CD14-positive monocyte (primary cell): ENCODE measurements around the gene ROGDI. TPM values are rescaled to one million over a fixed set of nuclear protein-coding genes. Genes with fewer than 3 reads are reported as not detected.

Experiments used
- DNase-seq, 3 donors: peaks; one replicate each; pipeline ENCODE4 v3.0.0-alpha.2; 2011 to 2022
- H2AFZ ChIP-seq: 2 replicates; pipeline ENCODE4 v1.6.0; 2012; ENCODE audit warnings: mild to moderate bottlenecking, low read depth, low read length, inconsistent platforms; ENCODE audit not compliant: insufficient read depth, poor library complexity, severe bottlenecking
- H3K27ac ChIP-seq, 2 donors: 1 replicate in 1 of 2; 2 replicates in 1 of 2; pipeline ENCODE4 v1.5.1; 2012 to 2013; ENCODE audit warnings: low read length in 2 of 2, control low read depth in 1 of 2, inconsistent platforms in 1 of 2, low read depth in 1 of 2, mild to moderate bottlenecking in 1 of 2
- H3K27me3 ChIP-seq, 2 donors: one replicate each; pipeline versions ENCODE4 v1.6.0 to v1.6.1; 2011 to 2013; ENCODE audit warnings: low read length in 2 of 2; ENCODE audit not compliant: control insufficient read depth in 2 of 2, insufficient read depth in 2 of 2
- H3K36me3 ChIP-seq, 2 donors: replicated peaks in 1 of 2; 1 replicate in 1 of 2; 2 replicates in 1 of 2; pipeline versions ENCODE4 v1.5.1 to v1.6.1; 2012 to 2013; ENCODE audit warnings: low read length in 2 of 2, control low read depth in 1 of 2, inconsistent platforms in 1 of 2, mild to moderate bottlenecking in 1 of 2; ENCODE audit not compliant: insufficient read depth in 2 of 2, control insufficient read depth in 1 of 2
- H3K4me1 ChIP-seq, 2 donors: 1 replicate in 1 of 2; 2 replicates in 1 of 2; pipeline versions ENCODE4 v1.5.1 to v1.6.1; 2012 to 2013; ENCODE audit warnings: low read length in 2 of 2, control low read depth in 1 of 2, inconsistent platforms in 1 of 2, mild to moderate bottlenecking in 1 of 2, moderate library complexity in 1 of 2; ENCODE audit not compliant: insufficient read depth in 2 of 2, control insufficient read depth in 1 of 2
- H3K4me2 ChIP-seq: replicated peaks from 2 replicates; pipeline ENCODE3; 2012; ENCODE audit warnings: low read length, moderate library complexity, mild to moderate bottlenecking; ENCODE audit not compliant: poor library complexity, severe bottlenecking; ENCODE audit errors: extremely low read depth
- H3K4me3 ChIP-seq, 3 experiments: fragments of 200-600 bp in 1 of 3; sonication (generic) in 1 of 3; replicated peaks in 1 of 3; 1 replicate in 2 of 3; 2 replicates in 1 of 3; pipeline ENCODE4 v1.5.1; 2011 to 2013; ENCODE audit warnings: low read length in 3 of 3, mild to moderate bottlenecking in 3 of 3, control low read depth in 2 of 3, low read depth in 2 of 3, inconsistent platforms in 1 of 3, moderate library complexity in 1 of 3
- H3K79me2 ChIP-seq: 2 replicates; pipeline ENCODE4 v1.6.0; 2012; ENCODE audit warnings: mild to moderate bottlenecking, control low read depth, inconsistent platforms, low read length, moderate library complexity; ENCODE audit not compliant: insufficient read depth
- H3K9ac ChIP-seq: 2 replicates; pipeline ENCODE4 v1.6.0; 2017; ENCODE audit warnings: low read length, mild to moderate bottlenecking; ENCODE audit not compliant: insufficient read depth, poor library complexity, severe bottlenecking
- H3K9me3 ChIP-seq, 2 donors: replicated peaks in 1 of 2; 1 replicate in 1 of 2; 2 replicates in 1 of 2; pipeline versions ENCODE4 v1.5.1 to v1.6.1; 2012 to 2013; ENCODE audit warnings: low read length in 2 of 2, control low read depth in 1 of 2; ENCODE audit not compliant: control insufficient read depth in 1 of 2, insufficient read depth in 1 of 2
- H4K20me1 ChIP-seq: 2 replicates; pipeline ENCODE4 v1.6.0; 2012; ENCODE audit warnings: mild to moderate bottlenecking, low read length, control low read depth, moderate library complexity; ENCODE audit not compliant: insufficient read depth
- H3K27ac Mint-ChIP-seq, 7 donors: one replicate each; pipeline ENCODE4 v1.8.0; 2020; ENCODE audit warnings: mild to moderate bottlenecking in 7 of 7, mixed read lengths in 7 of 7, moderate library complexity in 6 of 7, inconsistent platforms in 2 of 7
- H3K27me3 Mint-ChIP-seq, 3 donors: one replicate each; pipeline ENCODE4 v1.8.0; 2021 to 2022; ENCODE audit warnings: low read depth in 3 of 3, mild to moderate bottlenecking in 3 of 3, mixed read lengths in 3 of 3, moderate library complexity in 3 of 3, inconsistent platforms in 1 of 3
- H3K36me3 Mint-ChIP-seq, 2 donors: one replicate each; pipeline ENCODE4 v1.8.0; 2020; ENCODE audit warnings: mixed read lengths in 2 of 2, inconsistent platforms in 1 of 2, mild to moderate bottlenecking in 1 of 2
- H3K4me1 Mint-ChIP-seq: one replicate; pipeline ENCODE4 v1.8.0; 2020; ENCODE audit warnings: mild to moderate bottlenecking, mixed read lengths
- H3K4me3 Mint-ChIP-seq, 2 donors: one replicate each; pipeline ENCODE4 v1.8.0; 2020; ENCODE audit warnings: mild to moderate bottlenecking in 2 of 2, mixed read lengths in 2 of 2, moderate library complexity in 1 of 2
- H3K9me3 Mint-ChIP-seq, 7 donors: one replicate each; pipeline ENCODE4 v1.8.0; 2020 to 2022; ENCODE audit warnings: mixed read lengths in 7 of 7, mild to moderate bottlenecking in 6 of 7, moderate library complexity in 6 of 7, inconsistent platforms in 2 of 7
- CTCF ChIP-seq: fragments of 200-600 bp; IDR thresholded peaks from one replicate; pipeline ENCODE4 v1.8.0; 2022; ENCODE audit warnings: antibody characterized with exemption, mild to moderate bottlenecking
- WGBS: methylation state at CpG from one replicate; pipeline ENCODE4 v1.1.5; 2013; ENCODE audit warnings: missing lambda C conversion rate; ENCODE audit not compliant: insufficient coverage; 5-methylcytosine and 5-hydroxymethylcytosine counted together
- intact Hi-C, 2 donors: fragments of 100-400 bp; cut with micrococcal nuclease; formaldehyde crosslinking; loops; one replicate each; pipeline versions ENCODE4 v1.15.0 to v1.15.1; 2023
- polyA plus RNA-seq, 3 donors: library from polyadenylated mRNA; depleted of rRNA in 1 of 3; unstranded in 2 of 3; stranded (reverse) in 1 of 3; fragments of 300-500 nt in 2 of 3; fragments of >200 nt in 1 of 3; fragmentation: Illumina TruSeq in 2 of 3; gene quantifications; 1 replicate in 2 of 3; 2 replicates in 1 of 3; pipeline ENCODE4 v1.2.3, GENCODE V29; 2012 to 2021

ROGDI gene
- polyA plus RNA-seq, 3 donors: 40.9 to 126 (median 54.4) TPM

- peak overlapping the region in 1 of 2 donors; percentile 20 for H3K27ac ChIP-seq
- no peak overlapping the region for H3K4me2 ChIP-seq
- no peaks in the 10 kb centered on the region for H3K27me3 ChIP-seq
- H3K9me3 Mint-ChIP-seq: peaks cover 0 to 3% (median 0%) of the 10 kb centered on the region in 7 donors
- peaks cover 4% of the 10 kb centered on the region for H3K4me1 Mint-ChIP-seq
- TF ChIP-seq CTCF: no peak
- 90% methylated on average over 3 of the region's 6 CpGs for WGBS
- no peak overlapping the region for H3K4me3 Mint-ChIP-seq
- peak overlapping the region in 2 of 7 donors; percentile 35 to 57 for H3K27ac Mint-ChIP-seq
- no peaks in the 10 kb centered on the region for H3K9me3 ChIP-seq
- H3K79me2 ChIP-seq: peaks cover 43% of the 10 kb centered on the region
- peaks cover 85 to 97% of the 10 kb centered on the region in 2 donors for H3K36me3 ChIP-seq
- H3K4me3 ChIP-seq: no peak overlapping the region
- H2AFZ ChIP-seq: no peak overlapping the region
- no peak for DNase-seq
- H4K20me1 ChIP-seq: peaks cover 60% of the 10 kb centered on the region
- H3K9ac ChIP-seq: no peak overlapping the region
- peaks cover 0 to 2% (median 0%) of the 10 kb centered on the region in 3 donors for H3K27me3 Mint-ChIP-seq
- intact Hi-C loops: no loop called here
- peaks cover 75 to 96% of the 10 kb centered on the region in 2 donors for H3K36me3 Mint-ChIP-seq
- H3K4me1 ChIP-seq: no peaks in the 10 kb centered on the region
Measured at GRCh38 chr16:4832698-4833343, 30.4 kb upstream of the ROGDI start.

- H4K20me1 ChIP-seq: peaks cover 60% of the 10 kb centered on the region
- Mint-ChIP-seq H3K36me3 (peaks cover 78 to 99% of the 10 kb centered on the region in 2 donors), H3K9me3 (peaks cover 0 to 3% (median 0%) of the 10 kb centered on the region in 7 donors), H3K27me3 (peaks cover 0 to 2% (median 0%) of the 10 kb centered on the region in 3 donors), H3K27ac (no peak overlapping the region), H3K4me1 (peaks cover 4% of the 10 kb centered on the region), H3K4me3 (no peak overlapping the region)
- peaks cover 35% of the 10 kb centered on the region for H3K79me2 ChIP-seq
- H3K4me3 ChIP-seq: no peak overlapping the region
- H2AFZ ChIP-seq: no peak overlapping the region
- no peak overlapping the region for H3K4me2 ChIP-seq
- no peaks in the 10 kb centered on the region for H3K27me3 ChIP-seq
- no peaks in the 10 kb centered on the region for H3K9me3 ChIP-seq
- intact Hi-C loops: no loop called here
- H3K4me1 ChIP-seq: no peaks in the 10 kb centered on the region
- no peak for DNase-seq
- peaks cover 87 to 100% of the 10 kb centered on the region in 2 donors for H3K36me3 ChIP-seq
- no peak overlapping the region for H3K27ac ChIP-seq
- 97% methylated on average over 8 of the region's 8 CpGs for WGBS
- H3K9ac ChIP-seq: no peak overlapping the region
- TF ChIP-seq CTCF: no peak
Measured at GRCh38 chr16:4831616-4832015, 29.2 kb upstream of the ROGDI start.
